ENCODE measurements around the gene OSGEP. TPM values are rescaled to one million over a fixed set of nuclear protein-coding genes. Genes with fewer than 3 reads are reported as not detected.

OSGEP gene
- total and polyA plus RNA-seq, 2 of the 13 experiments (the other 11 are each of a cell fraction or from before 2014, with no cell fraction given): 39.7 to 41.1 TPM

DNA sequence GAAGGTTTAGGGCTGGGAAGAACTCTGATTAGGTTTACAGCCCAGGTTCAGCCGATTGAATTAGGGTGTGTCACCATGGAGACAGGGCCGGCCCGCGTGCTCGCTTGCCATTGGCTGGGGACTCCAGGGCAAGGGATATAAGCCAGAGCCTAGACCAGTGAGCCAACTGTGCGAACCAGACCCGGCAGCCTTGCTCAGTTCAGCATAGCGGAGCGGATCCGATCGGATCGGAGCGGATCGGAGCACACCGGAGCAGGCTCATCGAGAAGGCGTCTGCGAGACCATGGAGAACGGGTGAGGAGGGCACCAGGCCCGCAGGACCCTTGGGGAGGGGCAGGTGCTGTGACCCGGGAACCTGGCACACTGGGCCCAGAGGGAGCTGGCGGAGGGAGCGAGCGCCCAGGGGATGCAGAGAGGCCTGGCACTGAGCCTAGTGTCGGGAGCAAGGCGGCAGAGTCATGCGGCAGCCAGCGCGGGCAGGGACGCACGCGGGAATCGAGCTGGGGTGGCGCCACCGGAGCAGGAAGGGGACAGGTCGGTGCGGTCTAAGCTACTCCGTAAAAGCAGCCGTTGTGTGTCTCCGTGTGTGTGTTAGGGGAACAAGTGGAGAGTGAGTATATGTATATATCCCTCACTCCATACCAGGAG is 14.8 kb upstream of the OSGEP start, which contains the start of gene PNP (continued):
- TF ChIP-seq, protein P1, sequence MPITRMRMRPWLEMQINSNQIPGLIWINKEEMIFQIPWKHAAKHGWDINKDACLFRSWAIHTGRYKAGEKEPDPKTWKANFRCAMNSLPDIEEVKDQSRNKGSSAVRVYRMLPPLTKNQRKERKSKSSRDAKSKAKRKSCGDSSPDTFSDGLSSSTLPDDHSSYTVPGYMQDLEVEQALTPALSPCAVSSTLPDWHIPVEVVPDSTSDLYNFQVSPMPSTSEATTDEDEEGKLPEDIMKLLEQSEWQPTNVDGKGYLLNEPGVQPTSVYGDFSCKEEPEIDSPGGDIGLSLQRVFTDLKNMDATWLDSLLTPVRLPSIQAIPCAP (CRISPR knock-in tag; IDR thresholded peaks at IDR 0.05; ENCODE audit: low read depth): no peak
- TF ChIP-seq, protein P2, sequence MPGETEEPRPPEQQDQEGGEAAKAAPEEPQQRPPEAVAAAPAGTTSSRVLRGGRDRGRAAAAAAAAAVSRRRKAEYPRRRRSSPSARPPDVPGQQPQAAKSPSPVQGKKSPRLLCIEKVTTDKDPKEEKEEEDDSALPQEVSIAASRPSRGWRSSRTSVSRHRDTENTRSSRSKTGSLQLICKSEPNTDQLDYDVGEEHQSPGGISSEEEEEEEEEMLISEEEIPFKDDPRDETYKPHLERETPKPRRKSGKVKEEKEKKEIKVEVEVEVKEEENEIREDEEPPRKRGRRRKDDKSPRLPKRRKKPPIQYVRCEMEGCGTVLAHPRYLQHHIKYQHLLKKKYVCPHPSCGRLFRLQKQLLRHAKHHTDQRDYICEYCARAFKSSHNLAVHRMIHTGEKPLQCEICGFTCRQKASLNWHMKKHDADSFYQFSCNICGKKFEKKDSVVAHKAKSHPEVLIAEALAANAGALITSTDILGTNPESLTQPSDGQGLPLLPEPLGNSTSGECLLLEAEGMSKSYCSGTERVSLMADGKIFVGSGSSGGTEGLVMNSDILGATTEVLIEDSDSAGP (CRISPR knock-in tag; IDR thresholded peaks at IDR 0.05; ENCODE audit: borderline replicate concordance): peak; percentile 94
- peak; percentile 92 for TF ChIP-seq TAF15 (IDR thresholded peaks at IDR 0.05; ENCODE audit: low read depth, low read length, poor library complexity, severe bottlenecking)
- TF ChIP-seq GTF3A (CRISPR knock-in tag; conservative IDR thresholded peaks at IDR 0.05): peak; percentile 92
- TF ChIP-seq ZNF713 (CRISPR knock-in tag; IDR thresholded peaks at IDR 0.05): 0 out of 2 replicates have a peak, but pooled peaks have one; percentile 61
- TF ChIP-seq POLR2A (IDR thresholded peaks at IDR 0.05; ENCODE audit: insufficient read depth in 1 of 2, low read depth in 2 of 2, low read length in 2 of 2): peak; percentile 100
- TF ChIP-seq, protein P3, sequence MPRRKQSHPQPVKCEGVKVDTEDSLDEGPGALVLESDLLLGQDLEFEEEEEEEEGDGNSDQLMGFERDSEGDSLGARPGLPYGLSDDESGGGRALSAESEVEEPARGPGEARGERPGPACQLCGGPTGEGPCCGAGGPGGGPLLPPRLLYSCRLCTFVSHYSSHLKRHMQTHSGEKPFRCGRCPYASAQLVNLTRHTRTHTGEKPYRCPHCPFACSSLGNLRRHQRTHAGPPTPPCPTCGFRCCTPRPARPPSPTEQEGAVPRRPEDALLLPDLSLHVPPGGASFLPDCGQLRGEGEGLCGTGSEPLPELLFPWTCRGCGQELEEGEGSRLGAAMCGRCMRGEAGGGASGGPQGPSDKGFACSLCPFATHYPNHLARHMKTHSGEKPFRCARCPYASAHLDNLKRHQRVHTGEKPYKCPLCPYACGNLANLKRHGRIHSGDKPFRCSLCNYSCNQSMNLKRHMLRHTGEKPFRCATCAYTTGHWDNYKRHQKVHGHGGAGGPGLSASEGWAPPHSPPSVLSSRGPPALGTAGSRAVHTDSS (CRISPR knock-in tag; conservative IDR thresholded peaks at IDR 0.05): no peak
- no peak for TF ChIP-seq ZNF3 (CRISPR knock-in tag; IDR thresholded peaks at IDR 0.05)
- no peak for TF ChIP-seq PAF1 (CRISPR knock-in tag; IDR thresholded peaks at IDR 0.05)
- TF ChIP-seq, protein P4, sequence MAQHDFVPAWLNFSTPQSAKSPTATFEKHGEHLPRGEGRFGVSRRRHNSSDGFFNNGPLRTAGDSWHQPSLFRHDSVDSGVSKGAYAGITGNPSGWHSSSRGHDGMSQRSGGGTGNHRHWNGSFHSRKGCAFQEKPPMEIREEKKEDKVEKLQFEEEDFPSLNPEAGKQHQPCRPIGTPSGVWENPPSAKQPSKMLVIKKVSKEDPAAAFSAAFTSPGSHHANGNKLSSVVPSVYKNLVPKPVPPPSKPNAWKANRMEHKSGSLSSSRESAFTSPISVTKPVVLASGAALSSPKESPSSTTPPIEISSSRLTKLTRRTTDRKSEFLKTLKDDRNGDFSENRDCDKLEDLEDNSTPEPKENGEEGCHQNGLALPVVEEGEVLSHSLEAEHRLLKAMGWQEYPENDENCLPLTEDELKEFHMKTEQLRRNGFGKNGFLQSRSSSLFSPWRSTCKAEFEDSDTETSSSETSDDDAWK (CRISPR knock-in tag; IDR thresholded peaks at IDR 0.05): no peak
- 0 out of 2 replicates have a peak, but pooled peaks have one; percentile 68 for TF ChIP-seq CAMTA2 (CRISPR knock-in tag; IDR thresholded peaks at IDR 0.05; ENCODE audit: borderline replicate concordance)
- TF ChIP-seq ZNF317 (CRISPR knock-in tag; IDR thresholded peaks at IDR 0.05): peak; percentile 75
- TF ChIP-seq GABPA (IDR thresholded peaks at IDR 0.05; ENCODE audit: low read depth, low read length): no peak
- no peak for TF ChIP-seq GABPA (CRISPR knock-in tag; IDR thresholded peaks at IDR 0.05; ENCODE audit: low read depth)
- no peak for TF ChIP-seq SETDB1 (CRISPR knock-in tag; IDR thresholded peaks at IDR 0.05; ENCODE audit: borderline replicate concordance)
- no peak for TF ChIP-seq HMG20B (CRISPR knock-in tag; conservative IDR thresholded peaks at IDR 0.05)
- peak; percentile 62; the same call in 1 of the 2 replicates for TF ChIP-seq ZNF12 (CRISPR knock-in tag; IDR thresholded peaks at IDR 0.05)
- 0 out of 2 replicates have a peak, but pooled peaks have one; percentile 42 for TF ChIP-seq KLF13 (CRISPR knock-in tag; IDR thresholded peaks at IDR 0.05)
- TF ChIP-seq REPIN1 (CRISPR knock-in tag; IDR thresholded peaks at IDR 0.05; ENCODE audit: borderline replicate concordance, low read depth): peak; percentile 75
- TF ChIP-seq, protein P5, sequence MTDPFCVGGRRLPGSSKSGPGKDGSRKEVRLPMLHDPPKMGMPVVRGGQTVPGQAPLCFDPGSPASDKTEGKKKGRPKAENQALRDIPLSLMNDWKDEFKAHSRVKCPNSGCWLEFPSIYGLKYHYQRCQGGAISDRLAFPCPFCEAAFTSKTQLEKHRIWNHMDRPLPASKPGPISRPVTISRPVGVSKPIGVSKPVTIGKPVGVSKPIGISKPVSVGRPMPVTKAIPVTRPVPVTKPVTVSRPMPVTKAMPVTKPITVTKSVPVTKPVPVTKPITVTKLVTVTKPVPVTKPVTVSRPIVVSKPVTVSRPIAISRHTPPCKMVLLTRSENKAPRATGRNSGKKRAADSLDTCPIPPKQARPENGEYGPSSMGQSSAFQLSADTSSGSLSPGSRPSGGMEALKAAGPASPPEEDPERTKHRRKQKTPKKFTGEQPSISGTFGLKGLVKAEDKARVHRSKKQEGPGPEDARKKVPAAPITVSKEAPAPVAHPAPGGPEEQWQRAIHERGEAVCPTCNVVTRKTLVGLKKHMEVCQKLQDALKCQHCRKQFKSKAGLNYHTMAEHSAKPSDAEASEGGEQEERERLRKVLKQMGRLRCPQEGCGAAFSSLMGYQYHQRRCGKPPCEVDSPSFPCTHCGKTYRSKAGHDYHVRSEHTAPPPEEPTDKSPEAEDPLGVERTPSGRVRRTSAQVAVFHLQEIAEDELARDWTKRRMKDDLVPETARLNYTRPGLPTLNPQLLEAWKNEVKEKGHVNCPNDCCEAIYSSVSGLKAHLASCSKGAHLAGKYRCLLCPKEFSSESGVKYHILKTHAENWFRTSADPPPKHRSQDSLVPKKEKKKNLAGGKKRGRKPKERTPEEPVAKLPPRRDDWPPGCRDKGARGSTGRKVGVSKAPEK (CRISPR knock-in tag; IDR thresholded peaks at IDR 0.05; ENCODE audit: borderline replicate concordance): peak; percentile 97
